H1 (cell line): ENCODE data around the gene PCNA. TPM values are rescaled to one million over a fixed set of nuclear protein-coding genes. Genes with fewer than 3 reads are reported as not detected.

Experiments
- ATF2 ChIP-seq: IDR thresholded peaks from 2 replicates; pipeline ENCODE4 v1.6.1; 2012; ENCODE audit warnings: low read length, inconsistent platforms
- BACH1 ChIP-seq: IDR thresholded peaks from 2 replicates; pipeline ENCODE4 v1.6.1; 2012; ENCODE audit warnings: low read length, improper control_type of control experiment
- CHD7 ChIP-seq: fragments of 300-600 bp; sonication (generic); IDR thresholded peaks from 2 replicates; pipeline ENCODE4 v1.7.1; 2012; ENCODE audit warnings: low read length, moderate library complexity, mild to moderate bottlenecking, inconsistent platforms; ENCODE audit not compliant: insufficient replicate concordance
- GTF2F1 ChIP-seq: IDR thresholded peaks from 2 replicates; pipeline ENCODE4 v1.6.1; 2012; ENCODE audit warnings: low read depth, low read length, improper control_type of control experiment, borderline replicate concordance
- KDM5A ChIP-seq: fragments of 200-600 bp; IDR thresholded peaks from 2 replicates; pipeline ENCODE4 v1.7.1; 2012; ENCODE audit warnings: mild to moderate bottlenecking, low read length, inconsistent platforms, mixed read lengths
- POLR2AphosphoS5 ChIP-seq: IDR thresholded peaks from 2 replicates; pipeline ENCODE4 v1.6.1; 2011; ENCODE audit warnings: low read depth, low read length
- RBBP5 ChIP-seq: IDR thresholded peaks from 2 replicates; pipeline ENCODE4 v1.7.1; 2012; ENCODE audit warnings: low read depth, mild to moderate bottlenecking, inconsistent platforms, low read length, moderate library complexity, borderline replicate concordance
- RFX5 ChIP-seq: IDR thresholded peaks from 2 replicates; pipeline ENCODE4 v1.6.1; 2011; ENCODE audit warnings: low read depth, low read length, improper control_type of control experiment, borderline replicate concordance
- SIN3A ChIP-seq, 2 experiments: IDR thresholded peaks in 1 of 2; conservative IDR thresholded peaks in 1 of 2; 2 replicates each; pipeline ENCODE4 v1.6.1; 2011 to 2012; ENCODE audit warnings: low read length in 2 of 2, improper control_type of control experiment in 1 of 2, low read depth in 1 of 2, mild to moderate bottlenecking in 1 of 2
- SIX5 ChIP-seq: IDR thresholded peaks from 2 replicates; pipeline ENCODE4 v1.6.1; 2011; ENCODE audit warnings: mild to moderate bottlenecking, low read depth, low read length
- polyA plus RNA-seq, 7 experiments: library from polyadenylated mRNA; depleted of rRNA in 3 of 7; stranded (reverse) in 5 of 7; unstranded in 2 of 7; fragments of >200 nt in 5 of 7; fragments of 200-250 nt in 2 of 7; gene quantifications; 1 replicate in 5 of 7; 2 replicates in 1 of 7; 4 replicates in 1 of 7; pipeline versions ENCODE4 v1.2.1 to v1.2.3, GENCODE V29; 2011 to 2013; ENCODE audit warnings: missing spikeins in 2 of 7, mixed read lengths in 2 of 7
- total RNA-seq: library from RNA; stranded (reverse); fragmentation: NEBNext Ultra II Directional; extraction: Animal tissue kit (Norgen Biotek cat#: 25700); gene quantifications from 2 replicates; pipeline ENCODE4 v1.2.1, GENCODE V29; 2021

PCNA gene
- total and polyA plus RNA-seq, 2 of the 8 experiments (the other 6 are each of a cell fraction or from before 2014, with no cell fraction given), result 290 to 737 TPM

GRCh38 chr20:5095454-5095853 is 24.3 kb downstream of the PCNA start (continued):
- no peak for TF ChIP-seq CHD7
- TF ChIP-seq RBBP5, result no peak
- no peak for TF ChIP-seq SIX5
- TF ChIP-seq POLR2AphosphoS5, result no peak
- TF ChIP-seq SIN3A (conservative IDR thresholded peaks at IDR 0.05 in 1 of 2, IDR thresholded peaks at IDR 0.05 in 1 of 2; ENCODE audit: low read depth in 1 of 2, low read length in 2 of 2), result no peak
- TF ChIP-seq ATF2, result no peak
- TF ChIP-seq BACH1, result no peak
- TF ChIP-seq KDM5A, result no peak
- TF ChIP-seq RFX5, result no peak
- no peak for TF ChIP-seq GTF2F1
